DND-41 (cell line): ENCODE results near the gene EP400.

Experiments
- ATAC-seq: fragments of 200-7000 bp; cut with Tn5 transposase; 3 replicates; pipeline ENCODE4 v1.9.1; 2021; ENCODE audit warnings: low read depth; ENCODE audit not compliant: insufficient read depth
- DNase-seq: peaks from one replicate; pipeline ENCODE4 v3.0.0-alpha.2; 2020
- H2AFZ ChIP-seq: 2 replicates; pipeline ENCODE4 v1.6.0; 2012; ENCODE audit warnings: low read depth, low read length
- H3K27ac ChIP-seq: 2 replicates; pipeline ENCODE4 v1.5.1; 2012; ENCODE audit warnings: low read length, inconsistent platforms
- H3K27me3 ChIP-seq: fragments of 200-600 bp; sonication (generic); 2 replicates; pipeline ENCODE4 v1.6.0; 2012; ENCODE audit warnings: low read length, mild to moderate bottlenecking, inconsistent platforms; ENCODE audit not compliant: insufficient read depth, poor library complexity
- H3K36me3 ChIP-seq: 2 replicates; pipeline ENCODE4 v1.5.1; 2012; ENCODE audit warnings: low read length, inconsistent platforms; ENCODE audit not compliant: insufficient read depth
- H3K4me1 ChIP-seq: 2 replicates; pipeline ENCODE4 v1.5.1; 2012; ENCODE audit warnings: mild to moderate bottlenecking, low read length; ENCODE audit not compliant: insufficient read depth
- H3K4me2 ChIP-seq: 2 replicates; pipeline ENCODE4 v1.6.0; 2012; ENCODE audit warnings: mild to moderate bottlenecking, moderate library complexity, low read length, inconsistent platforms; ENCODE audit not compliant: insufficient read depth
- H3K4me3 ChIP-seq, 2 experiments: fragments of 200-600 bp in 1 of 2; shearing (Covaris generic) in 1 of 2; 2 replicates each; pipeline ENCODE4 v1.5.1; 2012 to 2016; ENCODE audit warnings: inconsistent platforms in 2 of 2, low read length in 2 of 2, mild to moderate bottlenecking in 2 of 2, low read depth in 1 of 2, moderate library complexity in 1 of 2
- H3K79me2 ChIP-seq: 2 replicates; pipeline ENCODE4 v1.6.0; 2012; ENCODE audit warnings: low read length, inconsistent platforms; ENCODE audit not compliant: insufficient read depth
- H3K9ac ChIP-seq: 2 replicates; pipeline ENCODE4 v1.6.0; 2012; ENCODE audit warnings: low read depth, mild to moderate bottlenecking, inconsistent platforms, low read length, moderate library complexity
- H3K9me3 ChIP-seq: 2 replicates; pipeline ENCODE4 v1.5.1; 2012; ENCODE audit warnings: low read length, moderate library complexity, mild to moderate bottlenecking, inconsistent platforms; ENCODE audit not compliant: insufficient read depth, severe bottlenecking
- H4K20me1 ChIP-seq: 2 replicates; pipeline ENCODE4 v1.6.0; 2012; ENCODE audit warnings: low read length; ENCODE audit not compliant: insufficient read depth
- CTCF ChIP-seq: IDR thresholded peaks from 2 replicates; pipeline ENCODE4 v1.5.1; 2012; ENCODE audit warnings: borderline replicate concordance, low read length, moderate library complexity, mild to moderate bottlenecking; ENCODE audit not compliant: poor library complexity, severe bottlenecking; ENCODE audit errors: extremely low read depth
- EZH2 ChIP-seq: IDR thresholded peaks from 3 replicates; pipeline ENCODE4 v1.6.1; 2012; ENCODE audit warnings: borderline replicate concordance, low read depth, mild to moderate bottlenecking, moderate library complexity, low read length, inconsistent platforms; ENCODE audit not compliant: severe bottlenecking

Gene EP400

GRCh38 chr12:132043770-132044467, 94.2 kb downstream of the EP400 start:
- H3K27me3 ChIP-seq: no peaks in the 10 kb centered on the region
- no peak overlapping the region for H3K4me2 ChIP-seq
- no peak overlapping the region for H3K9ac ChIP-seq
- no peak for TF ChIP-seq EZH2
- TF ChIP-seq CTCF: no peak
- no peaks in the 10 kb centered on the region; the same call in 1 of the 2 replicates for H3K79me2 ChIP-seq
- H4K20me1 ChIP-seq: peaks cover 18% of the 10 kb centered on the region
- no peak for ATAC-seq
- no peak overlapping the region for H3K4me3 ChIP-seq
- H3K9me3 ChIP-seq: no peaks in the 10 kb centered on the region
- H2AFZ ChIP-seq: no peak overlapping the region
- H3K27ac ChIP-seq: no peak overlapping the region
- H3K36me3 ChIP-seq: peaks cover 79% of the 10 kb centered on the region
- peaks cover 4% of the 10 kb centered on the region for H3K4me1 ChIP-seq
- no peak for DNase-seq

- no peak overlapping the region for H3K4me3 ChIP-seq
- H2AFZ ChIP-seq: no peak overlapping the region
- H3K27ac ChIP-seq: no peak overlapping the region
- H3K27me3 ChIP-seq: no peaks in the 10 kb centered on the region
- H3K4me1 ChIP-seq: peaks cover 4% of the 10 kb centered on the region
- ATAC-seq (no peak), DNase-seq (no peak)
- no peaks in the 10 kb centered on the region; the same call in 1 of the 2 replicates for H3K79me2 ChIP-seq
- peaks cover 79% of the 10 kb centered on the region for H3K36me3 ChIP-seq
- no peaks in the 10 kb centered on the region for H3K9me3 ChIP-seq
- H3K4me2 ChIP-seq: no peak overlapping the region
- no peak for TF ChIP-seq EZH2
- TF ChIP-seq CTCF: no peak
- no peak overlapping the region for H3K9ac ChIP-seq
- H4K20me1 ChIP-seq: peaks cover 24% of the 10 kb centered on the region
These were observed 95.1 kb downstream of the EP400 start for GRCh38 chr12:132044661-132045412.

GRCh38 chr12:132045751-132046150, 96.0 kb downstream of the EP400 start:
- peaks cover 84% of the 10 kb centered on the region for H3K36me3 ChIP-seq
- H3K4me1 ChIP-seq: peaks cover 4% of the 10 kb centered on the region

More at GRCh38 chr12:132045751-132046150, 96.0 kb downstream of the EP400 start:
- no peaks in the 10 kb centered on the region for H3K27me3 ChIP-seq
- H3K9ac ChIP-seq: no peak overlapping the region
- ATAC-seq: no peak
- DNase-seq: no peak
- no peaks in the 10 kb centered on the region for H3K9me3 ChIP-seq
- peaks cover 28% of the 10 kb centered on the region for H4K20me1 ChIP-seq
- H3K4me2 ChIP-seq: no peak overlapping the region
- no peak overlapping the region for H3K4me3 ChIP-seq
- TF ChIP-seq CTCF (no peak), EZH2 (no peak)
- no peak overlapping the region for H3K27ac ChIP-seq
- H2AFZ ChIP-seq: no peak overlapping the region
- H3K79me2 ChIP-seq: no peaks in the 10 kb centered on the region; the same call in 1 of the 2 replicates
